Cardiac muscle cell (in vitro differentiated cells and primary cell): ENCODE measurements around the gene HOXB1. TPM values are rescaled to one million over a fixed set of nuclear protein-coding genes. Genes with fewer than 3 reads are reported as not detected.

Experiments
- DNase-seq, 2 donors: peaks; one replicate each; pipeline versions ENCODE4 v3.0.0 to v3.0.0-alpha.2; 2010 to 2017; ENCODE audit warnings: low read depth in 1 of 2, low spot score in 1 of 2
- H3K27ac ChIP-seq: fragments of 200-600 bp; sonication (generic); 2 replicates; pipeline ENCODE4 v1.5.1; 2016
- H3K27me3 ChIP-seq: fragments of 200-600 bp; sonication (generic); 2 replicates; pipeline ENCODE4 v1.6.0; 2016; ENCODE audit warnings: control low read depth
- H3K36me3 ChIP-seq: fragments of 200-600 bp; sonication (generic); 2 replicates; pipeline ENCODE4 v1.5.1; 2016; ENCODE audit warnings: control low read depth
- H3K4me1 ChIP-seq: fragments of 200-600 bp; sonication (generic); 2 replicates; pipeline ENCODE4 v1.8.1; 2017; ENCODE audit warnings: low read depth, mild to moderate bottlenecking, mixed run types
- H3K4me3 ChIP-seq: fragments of 200-600 bp; sonication (generic); 2 replicates; pipeline ENCODE4 v1.5.1; 2016; ENCODE audit warnings: mild to moderate bottlenecking
- H3K9me3 ChIP-seq: fragments of 200-600 bp; sonication (generic); 2 replicates; pipeline ENCODE4 v1.5.1; 2017; ENCODE audit warnings: low read depth, mild to moderate bottlenecking, control low read depth
- CTCF ChIP-seq: IDR thresholded peaks from 2 replicates; pipeline ENCODE4 v1.5.1; 2012; ENCODE audit warnings: low read depth, mild to moderate bottlenecking, low read length
- polyA plus RNA-seq: library from polyadenylated mRNA; unstranded; fragments of >200 nt; fragmentation: Nextera tagmentation; extraction: Ambion mirVana; gene quantifications from 2 replicates; pipeline ENCODE4 v1.2.1, GENCODE V29; 2016
- total RNA-seq: library from RNA; depleted of rRNA; stranded (reverse); fragments of >200 nt; gene quantifications from 2 replicates; pipeline ENCODE4 v1.2.3, GENCODE V29; 2016

The HOXB1 gene
- total and polyA plus RNA-seq, 2 experiments from 2014 or later, result 6.6 to 9.1 TPM

- H3K36me3 ChIP-seq, result no peaks in the 10 kb centered on the region
- no peak overlapping the region for H3K27ac ChIP-seq
- no peaks in the 10 kb centered on the region for H3K9me3 ChIP-seq
- no peak overlapping the region for H3K4me3 ChIP-seq
- no peak for DNase-seq
- H3K27me3 ChIP-seq, result no peaks in the 10 kb centered on the region
- TF ChIP-seq CTCF, result no peak
- H3K4me1 ChIP-seq, result peaks cover 21% of the 10 kb centered on the region
Measured at GRCh38 chr17:48519427-48519826, 11.4 kb downstream of the HOXB1 start.

- Histone ChIP-seq H3K27me3 (no peaks in the 10 kb centered on the region), H3K36me3 (no peaks in the 10 kb centered on the region), H3K4me3 (no peak overlapping the region), H3K27ac (no peak overlapping the region), H3K4me1 (peaks cover 30% of the 10 kb centered on the region), H3K9me3 (no peaks in the 10 kb centered on the region)
- TF ChIP-seq CTCF, result no peak
- DNase-seq, result no peak
Measured at GRCh38 chr17:48517478-48517877, 13.3 kb downstream of the HOXB1 start.

DNA sequence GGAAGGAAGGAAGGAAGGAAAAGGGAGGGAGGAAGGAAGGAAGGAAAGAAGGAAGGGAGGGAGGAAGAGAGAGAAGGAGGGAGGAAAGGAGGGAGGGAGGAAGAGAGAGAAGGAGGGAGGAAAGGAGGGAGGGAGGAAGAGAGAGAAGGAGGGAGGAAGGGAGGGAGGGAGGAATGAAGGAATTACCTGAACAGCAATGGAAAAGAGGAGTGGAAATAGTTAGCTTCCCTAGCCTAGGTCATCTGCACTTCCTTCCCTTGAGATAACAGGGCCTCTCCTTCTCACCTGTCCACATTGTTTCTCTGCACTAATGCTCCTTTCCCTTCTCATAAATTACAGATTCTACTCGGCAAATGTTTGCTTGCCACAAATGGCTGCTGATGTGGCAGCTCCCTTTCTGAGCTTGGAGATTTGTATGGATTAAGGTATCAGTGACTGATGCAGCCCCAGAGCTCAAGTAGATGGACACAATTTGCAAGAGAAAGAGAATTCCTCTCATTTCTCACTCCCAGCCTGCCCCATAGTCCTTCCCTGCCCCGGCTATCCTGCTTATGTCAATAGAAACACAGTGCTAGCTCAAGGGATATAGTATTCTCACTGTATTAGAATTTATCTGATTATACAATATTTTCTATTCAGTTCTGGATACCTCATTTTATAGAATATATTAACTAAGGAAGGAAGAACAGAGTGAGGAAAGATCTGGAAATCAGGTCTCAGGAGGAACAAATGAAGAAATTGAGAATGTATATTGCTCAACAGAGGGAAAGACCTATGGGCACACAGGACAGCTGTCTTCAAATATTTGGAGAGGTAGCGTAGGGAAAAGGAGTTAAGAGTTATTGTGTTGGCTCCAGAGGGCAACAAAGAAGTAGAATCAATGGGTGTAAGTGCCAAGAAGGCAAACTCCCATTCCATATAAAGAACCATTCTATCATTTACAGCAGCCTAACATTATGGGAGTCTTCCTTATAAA is 14.6 kb downstream of the HOXB1 start:
- no peak overlapping the region for H3K27ac ChIP-seq
- no peaks in the 10 kb centered on the region for H3K9me3 ChIP-seq
- TF ChIP-seq CTCF, result no peak
- H3K27me3 ChIP-seq, result no peaks in the 10 kb centered on the region
- no peak for DNase-seq
- peaks cover 21% of the 10 kb centered on the region for H3K4me1 ChIP-seq
- H3K4me3 ChIP-seq, result no peak overlapping the region
- no peaks in the 10 kb centered on the region for H3K36me3 ChIP-seq

GRCh38 chr17:48514477-48514876 is 16.3 kb downstream of the HOXB1 start:
- no peak for TF ChIP-seq CTCF
- H3K27me3 ChIP-seq, result no peaks in the 10 kb centered on the region

DNA sequence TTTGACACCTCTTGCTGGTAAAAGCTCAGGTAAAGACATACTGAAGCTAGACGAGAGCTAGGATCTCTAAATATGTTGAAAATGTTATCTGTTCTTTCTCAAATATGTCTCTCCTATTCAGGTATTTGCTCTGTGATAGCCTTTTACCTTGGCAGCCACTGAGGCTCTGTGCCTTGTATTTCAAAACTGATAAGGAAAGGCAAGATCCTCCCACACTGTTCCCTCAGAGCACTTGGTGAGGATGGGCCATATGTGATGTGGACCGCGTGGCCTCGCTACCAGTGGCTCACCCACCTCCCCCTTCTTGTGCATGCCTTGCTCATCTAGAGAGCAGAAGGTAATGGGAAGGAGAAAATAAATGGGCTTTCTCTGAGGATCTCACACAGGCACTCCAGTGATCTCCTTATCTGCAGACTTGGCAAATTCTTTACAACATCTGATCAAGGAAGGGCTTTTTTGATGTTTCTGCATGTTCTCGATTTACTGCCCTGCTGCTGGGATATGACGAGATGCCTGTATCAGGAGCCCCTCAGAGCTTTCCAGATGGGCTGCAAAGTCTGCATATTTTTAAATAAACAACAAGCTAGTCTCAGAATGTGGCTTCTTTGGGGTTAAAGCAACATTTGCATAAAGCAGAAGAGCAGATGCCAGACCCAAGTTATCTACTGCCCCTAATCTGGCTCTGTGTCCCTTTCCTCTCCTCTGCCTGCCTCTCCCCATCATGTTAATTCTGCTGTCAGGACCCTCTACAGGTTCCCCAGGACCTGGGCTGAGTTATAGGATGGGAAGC is 16.9 kb downstream of the HOXB1 start:
- Histone ChIP-seq H3K4me3 (no peak overlapping the region), H3K27me3 (no peaks in the 10 kb centered on the region), H3K9me3 (no peaks in the 10 kb centered on the region), H3K27ac (peak overlapping the region; percentile 90), H3K36me3 (no peaks in the 10 kb centered on the region), H3K4me1 (peaks cover 21% of the 10 kb centered on the region)
- TF ChIP-seq CTCF, result no peak
- no peak for DNase-seq

More at GRCh38 chr17:48514477-48514876, 16.3 kb downstream of the HOXB1 start:
- H3K4me1 ChIP-seq, result peaks cover 21% of the 10 kb centered on the region
- H3K36me3 ChIP-seq, result no peaks in the 10 kb centered on the region
- H3K4me3 ChIP-seq, result no peak overlapping the region
- peak overlapping the region; percentile 90 for H3K27ac ChIP-seq
- H3K9me3 ChIP-seq, result no peaks in the 10 kb centered on the region
- no peak for DNase-seq
